Measurements from ENCODE around the gene FTO.
"Not testable (repeated sequence)": the region's sequence is repeated elsewhere in the genome, so short reads cannot be mapped to it uniquely, and the experiment has no call there.

The FTO gene

GRCh38 chr16:53690771-53691170, 13.2 kb upstream of the FTO start:
- no peak for TF ChIP-seq CTCF (IDR thresholded peaks at IDR 0.05; ENCODE audit: low read depth, low read length)
- no peak for DNase-seq (ENCODE audit: extremely low read depth, low read depth)

DNA sequence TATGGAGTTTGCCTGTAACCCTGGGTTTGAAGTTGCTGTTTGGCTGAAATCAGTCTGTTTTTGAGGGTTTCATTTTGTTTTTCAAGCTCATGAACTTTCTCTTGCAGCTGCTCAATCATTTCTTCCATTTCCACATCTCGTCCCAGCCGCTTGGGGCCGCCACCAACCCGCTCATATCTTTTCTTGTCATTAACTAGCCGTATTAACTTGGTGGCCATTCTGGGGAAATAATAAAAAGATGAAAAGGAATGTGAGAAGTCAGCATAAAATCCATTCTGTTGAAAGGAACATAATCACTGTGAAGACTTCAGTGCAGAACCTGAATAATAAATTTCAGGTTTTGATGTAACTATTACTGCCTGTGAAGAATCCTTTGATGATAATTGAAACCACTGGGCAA, 11.8 kb upstream of the FTO start:
- DNase-seq (ENCODE audit: extremely low read depth, low read depth): no peak
- no peak for TF ChIP-seq CTCF (IDR thresholded peaks at IDR 0.05; ENCODE audit: low read depth, low read length)

DNA sequence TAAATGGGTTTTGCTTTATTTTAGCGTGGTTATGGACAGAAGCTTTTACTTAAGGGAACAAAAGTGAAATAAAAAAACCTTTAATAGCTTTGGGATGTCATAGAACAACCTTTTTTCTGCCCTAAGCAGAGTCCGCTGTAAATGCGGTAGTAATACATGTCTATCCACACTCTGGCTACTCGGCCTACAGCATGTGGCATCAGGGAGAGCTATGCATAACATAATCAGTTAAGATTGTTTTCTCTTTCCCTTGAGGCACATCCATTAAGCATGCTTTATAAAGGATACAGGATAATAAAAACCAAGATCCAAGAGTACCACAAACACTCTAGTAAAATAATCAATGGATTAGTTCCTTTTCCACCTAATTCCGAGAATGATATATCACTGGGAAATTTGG, 10.6 kb upstream of the FTO start:
- DNase-seq (ENCODE audit: extremely low read depth, low read depth): no peak
- TF ChIP-seq CTCF (IDR thresholded peaks at IDR 0.05; ENCODE audit: low read depth, low read length): no peak

DNA sequence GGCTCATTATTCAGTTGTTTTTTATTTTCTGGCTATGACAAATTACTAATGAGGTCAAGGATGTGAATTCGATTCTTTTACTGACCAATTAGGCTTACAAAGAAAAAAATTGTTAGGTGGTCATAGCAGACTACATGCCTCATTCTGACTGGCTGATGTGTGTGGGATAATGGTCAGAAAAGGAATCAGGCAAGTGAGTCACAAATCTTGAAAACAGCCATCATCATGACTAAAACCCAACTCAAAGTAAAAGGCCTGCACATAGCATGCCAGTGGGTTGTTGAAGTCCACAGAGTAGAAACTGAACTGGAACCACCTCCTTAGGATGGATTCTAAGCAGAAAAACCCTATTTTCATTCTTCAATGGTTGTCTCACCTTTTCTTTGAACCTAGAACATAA, 8.9 kb upstream of the FTO start:
- DNase-seq (ENCODE audit: extremely low read depth, low read depth): no peak
- TF ChIP-seq CTCF (IDR thresholded peaks at IDR 0.05; ENCODE audit: low read depth, low read length): no peak

DNA sequence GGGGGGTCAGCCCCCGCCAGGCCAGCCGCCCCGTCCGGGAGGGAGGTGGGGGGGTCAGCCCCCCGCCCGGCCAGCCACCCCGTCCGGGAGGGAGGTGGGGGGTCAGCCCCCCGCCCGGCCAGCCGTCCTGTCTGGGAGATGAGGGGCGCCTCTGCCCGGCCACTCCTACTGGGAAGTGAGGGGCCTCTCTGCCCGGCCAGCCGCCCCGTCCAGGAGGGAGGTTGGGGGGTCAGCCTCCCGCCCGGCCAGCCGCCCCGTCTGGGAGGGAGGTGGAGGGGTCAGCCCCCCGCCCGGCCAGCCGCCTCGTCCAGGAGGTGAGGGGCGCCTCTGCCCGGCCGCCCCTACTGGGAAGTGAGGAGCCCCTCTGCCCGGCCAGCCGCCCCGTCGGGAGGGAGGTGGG, 5.7 kb upstream of the FTO start:
- not testable (repeated sequence) for DNase-seq (ENCODE audit: extremely low read depth, low read depth)

DNA sequence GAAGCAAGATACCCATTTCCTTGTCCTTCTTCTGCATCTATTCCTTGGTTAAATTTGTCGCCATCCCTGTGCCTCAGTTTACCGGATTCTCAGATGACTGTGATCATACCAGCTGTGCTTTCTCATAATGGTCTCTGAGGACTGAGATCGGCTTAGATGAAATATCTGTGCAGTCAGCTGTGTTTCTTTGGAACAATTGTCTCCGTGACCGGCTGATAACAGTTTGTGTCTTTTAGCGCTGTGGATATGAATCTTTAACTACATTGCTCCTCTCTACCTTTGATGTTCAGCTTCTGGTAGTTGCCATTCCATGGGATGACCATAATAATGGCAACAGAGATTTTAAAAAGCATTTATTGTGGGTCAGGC, 473 bp downstream of the FTO start:
- DNase-seq (ENCODE audit: extremely low read depth, low read depth): no peak
- TF ChIP-seq CTCF (IDR thresholded peaks at IDR 0.05; ENCODE audit: low read depth, low read length): no peak

DNA sequence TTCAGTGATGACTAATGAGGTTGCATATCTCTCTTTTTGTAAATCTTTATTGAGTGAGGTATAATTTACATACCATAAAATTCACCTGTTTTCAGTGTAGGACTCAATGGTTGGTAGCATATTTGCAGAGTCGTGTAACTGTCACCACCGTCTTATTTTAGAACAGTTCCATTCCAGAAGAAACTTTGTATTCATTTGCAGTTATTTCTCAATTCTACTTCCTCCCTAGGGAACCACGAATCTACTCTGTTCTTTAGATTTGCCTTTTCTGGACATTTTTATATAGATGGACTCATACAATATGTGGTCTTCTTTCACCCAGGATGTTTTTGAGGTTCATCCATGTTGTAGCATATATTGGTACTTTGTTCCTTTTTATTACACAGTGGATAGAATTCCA, 3.7 kb downstream of the FTO start:
- no peak for DNase-seq (ENCODE audit: extremely low read depth, low read depth)
- TF ChIP-seq CTCF (IDR thresholded peaks at IDR 0.05; ENCODE audit: low read depth, low read length): no peak

DNA sequence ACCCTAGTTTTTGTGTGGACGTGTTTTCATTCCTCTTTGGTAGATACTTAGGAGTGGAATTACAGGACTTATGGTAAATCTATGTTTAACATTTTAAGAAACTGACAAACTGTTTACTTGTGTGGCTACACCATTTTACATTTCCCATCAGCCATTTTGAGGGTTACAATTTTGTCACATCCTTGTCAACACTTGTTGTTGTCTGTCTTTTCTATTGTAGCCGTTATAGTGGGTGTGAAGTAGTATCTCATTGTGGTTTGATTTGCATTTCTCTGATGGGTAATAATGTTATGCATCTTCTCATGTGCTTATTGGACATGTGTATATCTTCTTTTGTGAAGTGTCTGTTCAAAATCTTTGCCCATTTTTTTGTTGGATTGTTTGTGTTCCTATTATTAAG, 4.5 kb downstream of the FTO start:
- no peak for DNase-seq (ENCODE audit: extremely low read depth, low read depth)
- no peak for TF ChIP-seq CTCF (IDR thresholded peaks at IDR 0.05; ENCODE audit: low read depth, low read length)
